Placental pericyte (primary cell): ENCODE results near the gene ADIPOQ. TPM values are rescaled to one million over a fixed set of nuclear protein-coding genes. Genes with fewer than 3 reads are reported as not detected.

ENCODE experiments used
- total RNA-seq: library from RNA; depleted of rRNA; stranded (reverse); fragments of >200 nt; gene quantifications from 2 replicates; pipeline ENCODE4 v1.2.3, GENCODE V29; 2012

ADIPOQ gene
- total RNA-seq = not detected in 2 replicates

DNA sequence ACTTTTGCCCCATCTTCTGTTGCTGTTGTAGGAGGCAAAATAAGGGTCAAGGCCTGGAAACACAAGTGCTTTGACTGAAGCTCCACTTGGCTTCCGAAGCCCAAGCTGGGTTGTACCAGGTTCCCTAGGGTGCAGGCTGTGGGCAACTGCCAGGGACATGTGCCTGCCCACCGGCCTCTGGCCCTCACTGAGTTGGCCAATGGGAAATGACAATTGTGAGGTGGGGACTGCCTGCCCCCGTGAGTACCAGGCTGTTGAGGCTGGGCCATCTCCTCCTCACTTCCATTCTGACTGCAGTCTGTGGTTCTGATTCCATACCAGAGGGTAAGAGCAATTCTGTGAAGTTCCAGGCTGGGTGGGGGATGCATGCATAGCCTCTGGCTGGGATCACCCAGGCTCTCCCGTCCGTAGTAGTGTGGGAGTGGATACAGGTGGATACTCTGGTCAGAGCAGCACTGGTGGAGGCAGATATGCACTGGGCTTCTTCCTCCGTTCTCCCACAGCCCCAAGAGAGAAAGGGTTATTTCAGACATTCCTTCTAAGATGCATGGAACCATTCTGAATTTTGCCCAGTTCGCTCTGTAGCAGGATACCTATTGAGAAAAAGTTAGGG is at the start of gene ADIPOQ:
TSS of gene ADIPOQ (plus strand) at position 285 of the 613 bp plus-strand sequence. CDS start 10,349 bp downstream, outside the sequence.

GRCh38 chr3:186806089-186807055 is 36.1 kb upstream of the ADIPOQ start, which contains the start of gene RFC4:
TSS of gene RFC4 (minus strand) at chr3:186806482. CDS start at chr3:186804713, 1,769 bp downstream.

Other genes starting within 250 kb of the ADIPOQ start
- gene AHSG, start 229.7 kb upstream of the ADIPOQ start, total RNA-seq = not detected in 2 replicates
- gene FETUB, start 202.3 kb upstream of the ADIPOQ start, total RNA-seq = not detected in 2 replicates
- not detected in 2 replicates for gene HRG, start 176.7 kb upstream of the ADIPOQ start, total RNA-seq
- gene KNG1, start 125.4 kb upstream of the ADIPOQ start, total RNA-seq = not detected in 2 replicates
- gene EIF4A2, start 59.1 kb upstream of the ADIPOQ start, total RNA-seq = 368 and 414 TPM in 2 replicates
- 8.1 and 29.2 TPM in 2 replicates for gene RFC4, start 36.2 kb upstream of the ADIPOQ start, total RNA-seq
- 2.8 and 8.4 TPM in 2 replicates for gene ST6GAL1, start 87.8 kb downstream of the ADIPOQ start, total RNA-seq